ENCODE data around the gene FNBP1.

Gene FNBP1

DNA sequence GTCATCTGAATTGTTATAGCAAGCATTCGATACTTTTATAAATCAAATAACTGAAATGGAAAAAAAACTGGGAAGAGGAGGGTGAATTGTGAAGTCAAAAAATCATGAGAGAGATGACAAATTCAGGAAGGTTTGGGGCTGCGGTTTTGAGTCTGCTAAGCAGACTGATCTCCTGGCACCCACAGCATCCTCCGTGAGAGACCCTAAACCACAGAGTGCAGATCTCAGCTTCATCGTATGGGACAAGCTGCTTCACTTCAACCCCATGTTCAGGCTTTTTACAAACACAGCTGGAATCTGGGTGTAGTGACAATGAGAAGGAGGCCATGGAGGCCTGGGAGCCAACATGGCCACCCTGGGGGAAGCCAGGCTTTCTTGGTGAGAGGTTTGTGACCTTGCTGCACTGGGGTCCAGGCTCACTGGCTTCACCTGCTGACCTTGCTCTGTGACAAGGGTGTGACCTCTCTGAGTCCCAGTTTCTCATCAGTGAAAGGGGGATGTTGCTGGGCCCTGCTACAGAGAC is 188.3 kb downstream of the FNBP1 start:
- Histone ChIP-seq H3K4me1 (peaks cover 15% of the 10 kb centered on the region), H3K36me3 (peaks cover 86% of the 10 kb centered on the region), H3K27ac (no peak overlapping the region), H3K4me3 (no peak overlapping the region), H3K4me2 (no peak overlapping the region), H4K20me1 (peaks cover 7% of the 10 kb centered on the region), H3K27me3 (no peaks in the 10 kb centered on the region), H3K9me3 (no peaks in the 10 kb centered on the region), H3K9ac (no peak overlapping the region)
- TF ChIP-seq Cebpa-rat (IDR thresholded peaks at IDR 0.05), result no peak

DNA sequence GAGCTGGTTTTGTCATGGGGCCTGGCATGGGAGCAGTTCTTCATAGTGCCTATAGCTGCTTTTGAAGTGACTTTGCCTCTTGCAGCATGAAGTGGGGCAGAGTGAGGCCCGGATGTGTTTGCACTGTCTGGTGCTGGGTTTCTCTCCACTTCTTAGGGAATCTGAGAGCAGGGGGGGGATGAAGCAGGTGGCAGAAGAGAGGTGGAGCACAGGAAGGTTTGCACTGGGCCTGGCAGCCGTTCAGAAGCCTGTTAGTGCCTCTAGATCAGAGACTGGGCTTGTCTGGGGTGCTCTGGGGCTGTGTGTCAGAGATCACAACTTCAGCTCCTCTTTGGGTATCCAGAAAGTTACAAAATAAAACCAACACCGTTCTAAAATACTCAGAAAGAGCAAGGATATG is 189.4 kb downstream of the FNBP1 start:
- Histone ChIP-seq H3K27ac (no peak overlapping the region), H3K27me3 (no peaks in the 10 kb centered on the region), H3K9ac (no peak overlapping the region), H4K20me1 (peaks cover 17% of the 10 kb centered on the region), H3K4me1 (peaks cover 23% of the 10 kb centered on the region), H3K4me2 (no peak overlapping the region), H3K9me3 (no peaks in the 10 kb centered on the region), H3K4me3 (no peak overlapping the region), H3K36me3 (peaks cover 92% of the 10 kb centered on the region)
- TF ChIP-seq Cebpa-rat (IDR thresholded peaks at IDR 0.05), result no peak

DNA sequence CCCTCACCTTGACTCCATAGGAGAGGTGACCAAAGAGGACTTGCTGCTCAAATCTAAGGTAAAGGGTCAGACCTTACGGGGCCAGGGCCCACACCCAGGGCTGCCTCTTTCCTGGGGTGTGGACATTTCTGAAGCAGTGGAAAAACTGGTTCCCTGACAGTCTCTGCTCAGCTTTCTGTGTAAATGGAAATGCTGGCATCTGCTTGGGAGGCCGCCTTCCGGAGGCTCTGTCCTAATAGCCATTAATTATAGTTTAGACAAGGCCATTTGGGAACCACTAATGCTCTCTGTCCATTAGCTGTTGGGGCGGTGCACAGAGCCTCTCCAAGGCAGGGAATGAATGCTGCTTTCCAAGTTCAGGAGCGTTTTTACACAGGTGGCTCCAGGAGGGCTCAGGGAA is 190.4 kb downstream of the FNBP1 start:
- Histone ChIP-seq H3K27me3 (no peaks in the 10 kb centered on the region), H3K4me3 (no peak overlapping the region), H3K36me3 (peaks cover 82% of the 10 kb centered on the region), H3K4me1 (peaks cover 29% of the 10 kb centered on the region), H4K20me1 (peaks cover 17% of the 10 kb centered on the region), H3K27ac (no peak overlapping the region), H3K9me3 (no peaks in the 10 kb centered on the region), H3K4me2 (no peak overlapping the region), H3K9ac (no peak overlapping the region)
- no peak for TF ChIP-seq Cebpa-rat (IDR thresholded peaks at IDR 0.05)

DNA sequence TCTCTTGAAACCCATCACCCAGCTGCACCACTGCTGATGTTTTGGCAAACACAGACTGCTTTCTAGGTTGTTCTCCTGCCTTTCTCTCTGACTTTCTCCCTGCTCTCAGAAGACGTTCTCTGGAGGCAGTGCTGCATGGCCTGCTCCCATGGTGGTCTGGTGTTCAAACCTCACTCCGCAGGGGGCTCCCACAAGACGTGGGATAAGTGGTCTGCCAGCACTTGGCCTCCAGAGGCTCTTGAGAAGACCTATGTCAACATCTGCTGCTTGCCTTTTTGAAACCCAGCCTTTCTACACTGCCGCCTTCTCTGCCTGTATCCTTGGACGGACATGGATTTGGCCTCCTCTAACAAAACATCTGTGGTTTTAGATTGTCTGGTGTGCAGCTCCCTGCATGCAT is 191.2 kb downstream of the FNBP1 start:
- no peak overlapping the region for H3K4me3 ChIP-seq
- H3K4me2 ChIP-seq, result no peak overlapping the region
- no peaks in the 10 kb centered on the region for H3K27me3 ChIP-seq
- no peak overlapping the region for H3K9ac ChIP-seq
- no peak overlapping the region for H3K27ac ChIP-seq
- H3K36me3 ChIP-seq, result peaks cover 75% of the 10 kb centered on the region
- no peaks in the 10 kb centered on the region for H3K9me3 ChIP-seq
- no peak for TF ChIP-seq Cebpa-rat (IDR thresholded peaks at IDR 0.05)
- H4K20me1 ChIP-seq, result peaks cover 17% of the 10 kb centered on the region
- H3K4me1 ChIP-seq, result peaks cover 29% of the 10 kb centered on the region

DNA sequence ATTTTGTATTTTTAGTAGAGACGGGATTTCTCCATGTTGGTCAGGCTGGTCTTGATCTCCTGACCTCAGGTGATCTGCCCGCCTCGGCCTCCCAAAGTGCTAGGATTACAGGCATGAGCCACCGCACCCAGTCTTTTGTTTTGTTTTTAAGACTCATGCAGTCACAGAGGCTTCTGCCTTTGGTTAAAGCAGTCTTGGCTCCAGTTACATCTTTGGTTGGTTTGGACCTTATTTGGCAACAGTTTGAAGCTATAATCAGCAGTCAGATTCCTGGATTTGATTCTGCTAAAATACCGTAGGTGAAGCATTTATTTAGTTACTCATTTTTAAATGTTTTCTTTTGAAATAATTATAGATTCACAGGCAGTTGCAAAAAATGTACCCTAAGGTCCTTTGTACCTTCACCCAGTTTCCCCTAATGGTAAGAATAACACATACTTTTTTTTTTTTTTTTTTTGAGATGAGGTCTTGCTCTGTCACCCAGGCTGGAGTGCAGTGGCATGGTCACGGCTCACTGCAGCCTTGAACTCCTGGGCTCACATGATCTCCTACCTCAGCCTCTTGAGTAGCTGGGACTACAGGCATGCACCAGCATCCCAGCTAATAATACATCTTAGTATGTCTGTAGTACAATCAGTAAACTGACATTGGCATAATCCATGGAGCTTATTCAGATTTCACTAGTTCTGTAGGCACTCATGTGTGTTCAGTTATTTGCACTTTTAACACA is 192.0 kb downstream of the FNBP1 start:
- Histone ChIP-seq H3K4me2 (peak overlapping the region; percentile 18; the same call in 1 of the 2 replicates), H3K27me3 (no peaks in the 10 kb centered on the region), H3K27ac (no peak overlapping the region), H3K9ac (no peak overlapping the region), H3K9me3 (no peaks in the 10 kb centered on the region), H3K36me3 (peaks cover 68% of the 10 kb centered on the region), H4K20me1 (peaks cover 17% of the 10 kb centered on the region), H3K4me3 (no peak overlapping the region), H3K4me1 (peaks cover 29% of the 10 kb centered on the region)
- TF ChIP-seq Cebpa-rat (IDR thresholded peaks at IDR 0.05), result no peak

DNA sequence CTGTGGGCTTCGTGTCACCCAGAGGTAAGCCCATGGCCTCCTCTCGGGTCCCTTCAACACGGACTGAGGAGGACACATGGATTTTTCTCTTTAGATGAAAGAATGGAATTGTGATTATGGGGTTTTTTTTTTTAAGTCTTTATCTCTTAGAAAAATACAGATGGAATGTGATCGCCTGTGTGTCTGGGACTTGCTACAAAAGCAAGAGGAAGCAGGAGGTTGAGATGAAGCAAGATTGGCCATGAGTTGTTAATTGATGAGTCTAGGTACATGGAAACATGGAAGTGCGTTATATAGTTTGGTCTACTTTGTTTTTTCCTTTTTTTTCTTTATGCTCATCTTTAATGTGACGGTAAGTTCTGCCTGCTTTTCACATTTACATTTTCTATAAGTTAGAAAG is 193.1 kb downstream of the FNBP1 start:
- Histone ChIP-seq H3K27ac (no peak overlapping the region), H3K4me2 (no peak overlapping the region), H3K36me3 (peaks cover 58% of the 10 kb centered on the region), H3K4me1 (peaks cover 34% of the 10 kb centered on the region), H4K20me1 (peaks cover 17% of the 10 kb centered on the region), H3K27me3 (no peaks in the 10 kb centered on the region), H3K4me3 (no peak overlapping the region), H3K9me3 (no peaks in the 10 kb centered on the region), H3K9ac (no peak overlapping the region)
- no peak for TF ChIP-seq Cebpa-rat (IDR thresholded peaks at IDR 0.05)

DNA sequence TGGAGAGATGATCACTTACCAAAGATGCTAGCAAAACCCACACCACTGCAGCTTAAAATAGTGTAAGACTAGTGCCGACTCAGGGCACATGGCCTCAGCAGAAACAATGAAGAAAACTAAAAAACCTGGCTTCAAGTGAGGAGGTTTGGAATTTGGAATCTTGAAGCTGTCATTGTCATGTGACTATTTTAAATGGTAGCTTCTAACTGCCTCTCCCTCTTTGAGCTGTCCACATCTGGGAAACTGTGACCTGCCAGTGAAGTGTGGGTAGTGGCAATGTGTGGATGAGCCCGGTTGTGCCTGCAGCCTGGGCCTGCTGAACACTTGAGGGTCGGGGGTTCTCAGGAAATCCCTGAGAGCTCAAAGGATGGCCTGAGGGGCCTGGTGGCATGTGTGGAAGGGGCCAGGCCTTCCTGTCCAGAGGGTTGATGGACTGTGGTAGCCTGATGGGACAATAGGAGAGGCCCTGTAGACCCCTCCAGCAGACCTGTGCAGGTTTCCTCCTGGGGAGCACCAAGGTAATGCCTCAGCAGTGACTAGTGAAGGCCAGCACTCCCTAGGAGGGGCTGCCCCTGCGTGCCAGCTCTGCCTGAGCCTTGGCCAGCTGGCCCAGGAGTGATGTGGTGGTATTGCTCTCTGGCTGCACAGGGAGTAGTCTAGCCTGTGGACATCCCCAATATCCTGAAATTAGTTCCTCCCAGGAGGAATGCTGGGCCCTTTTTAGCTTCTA is 194.1 kb downstream of the FNBP1 start:
- Histone ChIP-seq H3K27me3 (no peaks in the 10 kb centered on the region), H4K20me1 (peaks cover 17% of the 10 kb centered on the region), H3K4me1 (peaks cover 36% of the 10 kb centered on the region), H3K4me3 (no peak overlapping the region), H3K27ac (0 out of 2 replicates have a peak overlapping the region, but pooled peaks have one; percentile 6), H3K9me3 (no peaks in the 10 kb centered on the region), H3K4me2 (no peak overlapping the region; the same call in 1 of the 2 replicates), H3K36me3 (peaks cover 48% of the 10 kb centered on the region), H3K9ac (0 out of 2 replicates have a peak overlapping the region, but pooled peaks have one; percentile 16)
- no peak for TF ChIP-seq Cebpa-rat (IDR thresholded peaks at IDR 0.05)

DNA sequence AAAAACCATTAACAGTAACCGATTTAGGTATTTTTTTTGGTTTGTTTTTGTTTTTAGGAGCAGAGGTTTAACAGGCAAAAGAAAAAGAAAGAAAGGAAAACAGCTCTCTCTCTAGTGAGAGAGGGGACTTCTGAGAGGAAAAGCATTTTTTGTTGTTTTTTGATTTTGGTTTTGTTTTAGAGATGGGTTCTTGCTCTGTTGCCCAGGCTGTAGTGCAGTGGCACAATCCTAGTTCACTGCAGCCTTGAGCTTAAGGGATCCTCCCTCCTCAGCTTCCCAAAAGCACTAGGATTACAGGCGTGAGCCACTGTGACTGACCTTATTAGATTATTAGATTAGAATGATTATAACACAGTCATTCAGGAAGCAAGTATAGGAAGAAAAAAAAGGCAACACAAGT is 197.6 kb downstream of the FNBP1 start:
- H3K9me3 ChIP-seq, result no peaks in the 10 kb centered on the region
- H3K27me3 ChIP-seq, result no peaks in the 10 kb centered on the region
- no peak overlapping the region for H3K27ac ChIP-seq
- peaks cover 33% of the 10 kb centered on the region for H4K20me1 ChIP-seq
- peaks cover 25% of the 10 kb centered on the region for H3K36me3 ChIP-seq
- no peak overlapping the region for H3K4me3 ChIP-seq
- H3K9ac ChIP-seq, result no peak overlapping the region
- peaks cover 28% of the 10 kb centered on the region for H3K4me1 ChIP-seq
- TF ChIP-seq Cebpa-rat (IDR thresholded peaks at IDR 0.05), result no peak
- no peak overlapping the region for H3K4me2 ChIP-seq

DNA sequence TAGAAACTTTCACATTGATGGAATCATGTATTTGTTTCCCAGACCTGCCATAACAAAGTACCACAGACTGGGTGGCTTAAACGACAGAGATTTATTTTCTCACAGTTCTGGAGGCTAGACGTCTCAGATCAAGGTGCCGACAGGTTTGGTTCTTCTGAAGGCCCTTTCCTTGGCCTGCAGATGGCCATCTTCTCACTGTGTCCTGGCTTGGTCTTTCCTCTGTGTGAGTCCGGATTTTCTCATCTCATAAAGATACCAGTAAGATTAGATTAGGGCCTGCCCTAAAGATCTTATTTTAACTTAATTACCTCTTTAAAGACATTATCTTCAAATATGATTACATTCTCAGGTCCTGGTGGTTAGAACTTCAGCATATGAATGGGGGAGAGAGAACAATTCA is 201.9 kb downstream of the FNBP1 start:
- Histone ChIP-seq H3K4me3 (no peak overlapping the region), H3K4me1 (peaks cover 41% of the 10 kb centered on the region), H3K9me3 (no peaks in the 10 kb centered on the region), H3K36me3 (0 out of 2 replicates have a peak, but pooled peaks cover 8% of the 10 kb centered on the region), H3K4me2 (no peak overlapping the region), H3K9ac (no peak overlapping the region), H3K27me3 (no peaks in the 10 kb centered on the region), H3K27ac (no peak overlapping the region), H4K20me1 (peaks cover 60% of the 10 kb centered on the region)
- no peak for TF ChIP-seq Cebpa-rat (IDR thresholded peaks at IDR 0.05)

DNA sequence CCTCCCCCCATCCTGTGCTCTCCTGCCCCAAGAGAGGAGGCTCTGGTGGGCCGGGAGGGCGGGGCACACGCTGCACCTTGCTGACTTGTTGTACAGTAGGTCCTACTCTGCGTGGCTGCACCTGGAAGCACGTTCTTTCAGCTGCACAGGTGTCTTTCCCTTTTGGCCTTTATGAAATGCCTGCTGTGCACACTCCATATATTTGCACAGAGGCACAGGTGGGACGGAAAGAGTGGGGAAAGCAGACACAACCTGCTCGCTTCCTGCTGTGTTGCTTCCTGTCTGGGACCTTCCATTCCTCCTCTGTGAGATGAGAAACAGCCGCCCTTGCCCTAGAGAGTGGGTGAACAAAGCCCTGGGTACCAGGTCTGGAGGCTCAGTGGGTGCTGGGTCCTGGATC is 203.0 kb downstream of the FNBP1 start:
- Histone ChIP-seq H3K4me3 (no peak overlapping the region), H3K36me3 (0 out of 2 replicates have a peak, but pooled peaks cover 8% of the 10 kb centered on the region), H3K4me1 (peaks cover 40% of the 10 kb centered on the region), H3K27ac (no peak overlapping the region; the same call in 1 of the 2 replicates), H3K27me3 (no peaks in the 10 kb centered on the region), H4K20me1 (peaks cover 60% of the 10 kb centered on the region), H3K4me2 (peak overlapping the region; percentile 83), H3K9me3 (no peaks in the 10 kb centered on the region), H3K9ac (peak overlapping the region; percentile 32; the same call in 1 of the 2 replicates)
- TF ChIP-seq Cebpa-rat (IDR thresholded peaks at IDR 0.05), result no peak
